Stimulated activated naive B cell treated with anti-CD40 and anti-IgM and Interleukin-4, amounts not matched to agents 10 μg/mL and 1 μg/mL and 100 μg/mL, for 72 hours (primary cell): ENCODE measurements around the gene MCRIP2.

ENCODE experiments used
- ATAC-seq, 2 donors: fragments of 150-1000 bp; cut with Tn5 transposase; replicated peaks; 2 replicates each; pipeline ENCODE4 v1.10.0; 2021; ENCODE audit warnings: moderate library complexity in 1 of 2
- DNase-seq: peaks from one replicate; pipeline ENCODE4 v3.0.0; 2021
- H3K27ac Mint-ChIP-seq: one replicate; pipeline ENCODE4 v1.8.0; 2022; ENCODE audit warnings: mild to moderate bottlenecking, mixed read lengths
- H3K27me3 Mint-ChIP-seq, 2 donors: one replicate each; pipeline ENCODE4 v1.8.0; 2022; ENCODE audit warnings: mixed read lengths in 2 of 2
- H3K36me3 Mint-ChIP-seq, 2 donors: one replicate each; pipeline ENCODE4 v1.8.0; 2022; ENCODE audit warnings: mixed read lengths in 2 of 2, mild to moderate bottlenecking in 1 of 2
- H3K4me1 Mint-ChIP-seq, 2 donors: one replicate each; pipeline ENCODE4 v1.8.0; 2022; ENCODE audit warnings: mixed read lengths in 2 of 2, mild to moderate bottlenecking in 1 of 2
- H3K4me3 Mint-ChIP-seq, 2 donors: one replicate each; pipeline ENCODE4 v1.8.0; 2022; ENCODE audit warnings: mild to moderate bottlenecking in 2 of 2, mixed read lengths in 2 of 2, moderate library complexity in 1 of 2
- H3K9me3 Mint-ChIP-seq, 2 donors: one replicate each; pipeline ENCODE4 v1.8.0; 2022; ENCODE audit warnings: mixed read lengths in 2 of 2, mild to moderate bottlenecking in 1 of 2

Gene MCRIP2

DNA sequence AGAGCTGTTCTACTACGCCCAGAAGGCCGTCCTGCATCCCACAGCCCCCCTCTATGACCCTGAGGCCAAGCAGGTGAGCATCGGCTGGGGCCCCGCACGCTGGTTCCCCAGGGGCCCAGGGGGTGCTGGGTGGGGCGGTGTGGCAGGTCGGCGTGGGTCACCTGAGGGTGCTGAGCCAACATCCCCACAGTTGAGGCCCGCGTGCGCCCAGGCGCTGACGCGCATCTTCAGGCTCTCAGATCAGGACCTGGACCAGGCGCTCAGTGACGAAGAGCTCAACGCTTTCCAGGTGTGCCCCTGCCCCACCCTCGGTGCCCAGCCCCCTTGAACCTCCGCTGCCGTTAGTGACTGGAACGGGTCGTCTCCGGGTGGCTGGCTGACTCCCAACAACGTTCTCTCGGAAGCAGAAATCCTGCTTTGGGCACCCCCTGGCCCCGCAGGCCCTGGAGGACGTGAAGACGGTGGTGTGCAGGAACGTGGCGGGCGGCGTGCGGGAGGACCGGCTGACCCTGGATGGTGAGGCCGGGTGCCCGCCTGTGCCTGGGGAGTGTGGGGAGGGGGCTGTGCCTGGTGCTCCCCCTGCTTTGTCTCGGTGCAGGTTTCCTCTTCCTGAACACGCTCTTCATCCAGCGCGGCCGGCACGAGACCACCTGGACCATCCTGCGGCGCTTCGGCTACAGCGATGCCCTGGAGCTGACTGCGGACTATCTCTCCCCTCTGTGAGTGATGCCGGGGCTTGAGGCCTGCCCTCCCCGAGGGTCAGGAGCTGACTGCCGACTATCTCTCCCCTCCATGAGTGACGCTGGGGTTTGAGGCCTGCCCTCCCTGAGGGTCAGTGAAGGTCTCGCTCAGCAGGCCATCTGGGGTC is 29.1 kb downstream of the MCRIP2 start:
- H3K27ac Mint-ChIP-seq: no peak overlapping the region
- peaks cover 21 to 41% of the 10 kb centered on the region in 2 donors for H3K36me3 Mint-ChIP-seq
- H3K4me1 Mint-ChIP-seq: peaks cover 14 to 31% of the 10 kb centered on the region in 2 donors
- DNase-seq (no peak), ATAC-seq (no peak)
- H3K4me3 Mint-ChIP-seq: no peak overlapping the region
- H3K9me3 Mint-ChIP-seq: no peaks in the 10 kb centered on the region
- peaks cover 7 to 9% of the 10 kb centered on the region in 2 donors for H3K27me3 Mint-ChIP-seq

GRCh38 chr16:671353-672131 is 29.9 kb downstream of the MCRIP2 start:
- Mint-ChIP-seq H3K9me3 (no peaks in the 10 kb centered on the region), H3K36me3 (peaks cover 21 to 41% of the 10 kb centered on the region in 2 donors), H3K4me3 (no peak overlapping the region), H3K27me3 (peaks cover 8 to 9% of the 10 kb centered on the region in 2 donors), H3K4me1 (peaks cover 15 to 31% of the 10 kb centered on the region in 2 donors), H3K27ac (no peak overlapping the region)
- ATAC-seq (no peak), DNase-seq (no peak)

- Mint-ChIP-seq H3K36me3 (peaks cover 21 to 41% of the 10 kb centered on the region in 2 donors), H3K27me3 (peaks cover 13 to 17% of the 10 kb centered on the region in 2 donors), H3K4me3 (no peak overlapping the region), H3K4me1 (peaks cover 17 to 31% of the 10 kb centered on the region in 2 donors), H3K27ac (no peak overlapping the region), H3K9me3 (no peaks in the 10 kb centered on the region)
- no peak for DNase-seq
- no peak for ATAC-seq
These were observed 30.7 kb downstream of the MCRIP2 start for GRCh38 chr16:672371-672770.

DNA sequence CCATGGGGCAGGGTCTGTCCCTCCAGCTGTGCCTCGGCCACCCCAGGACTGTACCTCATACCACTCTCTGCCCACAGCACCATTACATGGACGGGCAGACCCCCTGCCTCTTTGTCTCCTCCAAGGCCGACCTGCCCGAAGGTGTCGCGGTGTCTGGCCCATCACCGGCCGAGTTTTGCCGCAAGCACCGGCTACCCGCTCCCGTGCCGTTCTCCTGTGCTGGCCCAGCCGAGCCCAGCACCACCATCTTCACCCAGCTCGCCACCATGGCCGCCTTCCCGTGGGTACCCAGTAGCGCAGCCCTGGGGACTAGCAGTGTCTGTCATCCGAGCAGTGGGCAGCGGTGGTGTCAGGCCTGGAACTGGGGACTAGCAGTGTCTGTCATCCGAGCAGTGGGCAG is 31.2 kb downstream of the MCRIP2 start:
- Mint-ChIP-seq H3K4me1 (peaks cover 15 to 26% of the 10 kb centered on the region in 2 donors), H3K27me3 (peaks cover 13 to 22% of the 10 kb centered on the region in 2 donors), H3K4me3 (no peak overlapping the region), H3K36me3 (peaks cover 21 to 41% of the 10 kb centered on the region in 2 donors), H3K27ac (no peak overlapping the region), H3K9me3 (no peaks in the 10 kb centered on the region)
- no peak for DNase-seq
- no peak for ATAC-seq

DNA sequence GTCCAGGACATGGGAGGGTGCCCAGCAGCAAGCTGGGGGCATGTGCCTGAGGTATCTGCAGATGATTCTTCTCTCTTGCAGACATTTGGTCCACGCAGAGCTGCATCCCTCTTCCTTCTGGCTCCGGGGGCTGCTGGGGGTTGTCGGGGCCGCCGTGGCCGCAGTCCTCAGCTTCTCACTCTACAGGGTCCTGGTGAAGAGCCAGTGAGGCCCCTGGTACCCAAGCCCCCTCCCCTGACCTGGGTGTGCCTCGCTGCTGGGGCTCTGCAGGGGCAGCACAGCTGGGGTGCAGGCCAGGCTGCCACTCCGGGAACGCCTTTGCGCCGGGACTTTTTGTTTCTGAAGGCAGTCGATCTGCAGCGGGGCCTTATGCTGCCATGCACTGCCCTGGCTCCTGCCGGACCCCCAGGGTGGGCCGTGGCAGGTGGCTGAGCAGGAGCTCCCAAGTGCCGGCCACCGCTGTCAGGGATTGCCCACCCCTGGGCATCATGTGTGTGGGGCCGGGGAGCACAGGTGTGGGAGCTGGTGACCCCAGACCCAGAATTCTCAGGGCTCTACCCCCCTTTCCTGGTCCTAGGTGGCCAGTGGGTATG is 31.9 kb downstream of the MCRIP2 start:
- DNase-seq (no peak), ATAC-seq (no peak)
- H3K4me1 Mint-ChIP-seq: peaks cover 16 to 25% of the 10 kb centered on the region in 2 donors
- peaks cover 13 to 25% of the 10 kb centered on the region in 2 donors for H3K27me3 Mint-ChIP-seq
- no peak overlapping the region for H3K4me3 Mint-ChIP-seq
- no peak overlapping the region for H3K27ac Mint-ChIP-seq
- no peaks in the 10 kb centered on the region for H3K9me3 Mint-ChIP-seq
- H3K36me3 Mint-ChIP-seq: peaks cover 21 to 41% of the 10 kb centered on the region in 2 donors

GRCh38 chr16:674214-674881 is 32.7 kb downstream of the MCRIP2 start:
- DNase-seq (no peak), ATAC-seq (no peak)
- Mint-ChIP-seq H3K9me3 (no peaks in the 10 kb centered on the region), H3K27me3 (peaks cover 13 to 25% of the 10 kb centered on the region in 2 donors), H3K4me1 (peaks cover 15 to 25% of the 10 kb centered on the region in 2 donors), H3K27ac (no peak overlapping the region), H3K4me3 (no peak overlapping the region), H3K36me3 (peaks cover 15 to 41% of the 10 kb centered on the region in 2 donors)

DNA sequence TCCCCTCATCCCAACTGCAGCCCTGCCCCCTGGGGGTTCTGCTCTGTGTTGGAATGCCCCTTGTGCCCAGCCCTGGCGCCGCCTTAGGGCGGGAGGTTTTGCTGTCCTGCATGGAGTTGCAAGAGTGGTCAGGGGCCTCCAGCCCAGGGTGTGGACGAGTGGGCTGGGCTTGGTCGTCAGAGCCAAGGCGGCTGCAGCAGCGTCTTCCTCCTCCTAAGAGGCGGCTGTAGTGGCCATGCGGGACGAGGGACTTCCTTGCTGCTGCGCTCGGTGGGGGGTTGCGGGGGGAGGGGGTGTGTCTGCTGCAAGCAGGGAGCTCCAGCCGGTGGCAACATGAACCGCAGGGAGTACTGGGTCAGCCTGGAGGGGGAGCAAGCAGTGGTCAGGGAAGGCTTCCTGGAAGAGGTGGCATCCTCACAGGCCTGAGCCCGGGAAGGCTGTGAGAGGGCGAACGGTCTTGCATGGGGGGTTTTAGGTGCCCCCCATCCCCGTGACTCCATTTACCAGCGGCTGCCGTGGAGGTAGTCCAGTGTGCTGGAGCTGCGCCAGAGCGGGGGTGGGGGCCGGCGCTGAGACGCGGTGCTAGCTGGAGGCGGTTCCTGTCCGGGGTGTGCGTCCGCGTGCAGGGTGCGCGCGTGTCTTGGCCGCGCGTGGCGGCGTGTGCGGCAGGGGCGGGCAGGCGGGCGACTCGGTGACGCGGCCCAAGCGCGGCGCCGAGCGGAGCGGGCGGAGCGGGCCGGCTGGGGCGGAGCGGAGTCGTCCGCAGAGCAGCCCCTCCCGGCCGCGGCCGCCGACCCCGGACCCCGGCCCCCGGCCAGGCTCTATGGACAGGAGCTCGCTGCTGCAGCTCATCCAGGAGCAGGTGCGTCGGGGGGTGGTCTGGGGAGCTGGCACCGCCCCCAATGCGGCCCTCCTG is 33.6 kb downstream of the MCRIP2 start, which contains the start of gene RHBDL1:
RHBDL1 (plus strand) TSS at position 704 of the 916 bp plus-strand sequence; CDS start at position 824, 120 bp downstream.
- no peak for DNase-seq
- peaks cover 17 to 21% of the 10 kb centered on the region in 2 donors for H3K4me1 Mint-ChIP-seq
- no peak for ATAC-seq
- H3K36me3 Mint-ChIP-seq: peaks cover 13 to 35% of the 10 kb centered on the region in 2 donors
- H3K27ac Mint-ChIP-seq: peak within 1 kb of the TSS; percentile 56
- peak within 1 kb of the TSS; percentile 55 to 59 for H3K4me3 Mint-ChIP-seq
- peaks cover 13 to 25% of the 10 kb centered on the region in 2 donors for H3K27me3 Mint-ChIP-seq
- H3K9me3 Mint-ChIP-seq: no peaks in the 10 kb centered on the region

DNA sequence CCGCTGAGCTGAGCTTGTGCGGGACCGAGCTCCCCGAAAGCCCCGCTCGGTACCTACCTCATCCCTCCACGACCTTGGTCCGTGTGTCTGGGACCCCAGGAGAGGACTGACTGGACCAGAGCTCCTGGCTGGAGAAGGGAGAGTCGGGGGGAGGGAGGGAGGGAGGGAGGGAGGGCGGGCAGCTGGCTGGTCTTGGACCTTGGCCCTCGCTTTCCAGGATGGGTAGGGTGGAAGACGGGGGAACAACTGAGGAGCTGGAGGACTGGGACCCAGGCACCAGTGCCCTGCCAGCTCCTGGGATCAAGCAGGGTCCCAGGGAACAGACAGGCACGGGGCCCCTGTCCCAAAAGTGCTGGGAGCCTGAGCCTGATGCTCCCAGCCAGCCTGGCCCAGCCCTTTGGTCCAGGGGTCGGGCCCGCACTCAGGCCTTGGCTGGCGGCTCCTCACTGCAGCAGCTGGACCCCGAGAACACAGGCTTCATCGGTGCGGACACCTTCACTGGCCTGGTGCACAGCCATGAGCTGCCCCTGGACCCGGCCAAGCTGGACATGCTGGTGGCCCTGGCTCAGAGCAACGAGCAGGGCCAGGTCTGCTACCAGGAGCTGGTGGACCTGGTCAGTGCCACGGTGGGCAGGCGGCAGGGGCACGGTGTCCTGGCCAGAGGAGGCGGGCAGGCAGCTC is 34.4 kb downstream of the MCRIP2 start:
- Mint-ChIP-seq H3K36me3 (peaks cover 15 to 30% of the 10 kb centered on the region in 2 donors), H3K9me3 (no peaks in the 10 kb centered on the region), H3K4me3 (no peak overlapping the region), H3K27ac (no peak overlapping the region), H3K4me1 (peaks cover 18 to 23% of the 10 kb centered on the region in 2 donors), H3K27me3 (peaks cover 13 to 25% of the 10 kb centered on the region in 2 donors)
- ATAC-seq (no peak), DNase-seq (no peak)

GRCh38 chr16:676565-676902 is 34.9 kb downstream of the MCRIP2 start:
- Mint-ChIP-seq H3K9me3 (no peaks in the 10 kb centered on the region), H3K27me3 (peaks cover 13 to 25% of the 10 kb centered on the region in 2 donors), H3K36me3 (peaks cover 20 to 29% of the 10 kb centered on the region in 2 donors), H3K27ac (no peak overlapping the region), H3K4me3 (no peak overlapping the region), H3K4me1 (peaks cover 22 to 28% of the 10 kb centered on the region in 2 donors)
- ATAC-seq (no peak), DNase-seq (no peak)

DNA sequence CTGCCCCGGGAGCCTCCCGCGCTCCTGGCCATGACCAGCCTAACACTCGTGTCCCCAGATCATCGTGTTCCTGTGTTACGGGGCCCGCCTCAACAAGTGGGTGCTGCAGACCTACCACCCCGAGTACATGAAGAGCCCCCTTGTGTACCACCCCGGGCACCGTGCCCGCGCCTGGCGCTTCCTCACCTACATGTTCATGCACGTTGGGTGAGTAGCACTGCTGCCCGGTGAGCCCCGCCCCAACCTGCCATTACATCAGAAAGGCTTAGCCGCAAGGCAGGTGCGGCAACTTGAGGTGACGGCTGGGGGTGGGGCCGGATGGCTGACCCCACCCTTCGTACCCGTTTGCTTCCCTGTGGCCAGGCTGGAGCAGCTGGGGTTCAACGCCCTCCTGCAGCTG is 35.3 kb downstream of the MCRIP2 start:
- no peak for DNase-seq
- H3K36me3 Mint-ChIP-seq: peaks cover 21 to 30% of the 10 kb centered on the region in 2 donors

DNA sequence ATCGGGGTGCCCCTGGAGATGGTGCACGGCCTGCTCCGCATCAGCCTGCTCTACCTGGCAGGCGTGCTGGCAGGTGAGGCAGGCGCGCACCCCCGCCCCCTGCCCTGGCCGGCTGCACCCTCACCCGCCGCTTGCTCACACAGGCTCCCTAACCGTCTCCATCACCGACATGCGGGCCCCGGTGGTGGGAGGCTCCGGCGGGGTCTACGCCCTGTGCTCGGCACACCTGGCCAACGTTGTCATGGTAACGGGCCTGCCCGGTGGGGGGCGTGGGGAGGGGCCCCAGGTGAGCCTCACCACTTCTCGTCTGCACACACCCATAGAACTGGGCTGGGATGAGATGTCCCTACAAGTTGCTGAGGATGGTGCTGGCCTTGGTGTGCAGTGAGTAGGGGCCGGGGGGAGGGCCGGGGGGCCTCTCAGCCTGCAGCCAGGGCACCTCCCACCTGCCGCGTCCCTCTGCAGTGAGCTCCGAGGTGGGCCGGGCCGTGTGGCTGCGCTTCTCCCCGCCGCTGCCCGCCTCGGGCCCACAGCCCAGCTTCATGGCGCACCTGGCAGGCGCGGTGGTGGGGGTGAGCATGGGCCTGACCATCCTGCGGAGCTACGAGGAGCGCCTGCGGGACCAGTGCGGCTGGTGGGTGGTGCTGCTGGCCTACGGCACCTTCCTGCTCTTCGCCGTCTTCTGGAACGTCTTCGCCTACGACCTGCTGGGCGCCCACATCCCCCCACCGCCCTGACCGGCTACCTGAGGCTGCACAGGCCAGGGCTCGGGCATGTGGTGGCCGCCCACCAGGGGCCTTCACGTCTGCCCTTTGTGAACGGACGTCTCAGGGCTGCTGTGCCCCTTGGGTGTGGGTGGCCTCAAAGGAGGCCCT is 35.9 kb downstream of the MCRIP2 start:
- ATAC-seq (no peak), DNase-seq (no peak)
- Mint-ChIP-seq H3K4me1 (peaks cover 29 to 38% of the 10 kb centered on the region in 2 donors), H3K36me3 (peaks cover 24 to 34% of the 10 kb centered on the region in 2 donors), H3K27ac (no peak overlapping the region), H3K9me3 (no peaks in the 10 kb centered on the region), H3K27me3 (peaks cover 13 to 25% of the 10 kb centered on the region in 2 donors), H3K4me3 (no peak overlapping the region)

More for the DNA sequence above, 35.3 kb downstream of the MCRIP2 start:
- H3K4me3 Mint-ChIP-seq: no peak overlapping the region
- H3K27ac Mint-ChIP-seq: no peak overlapping the region
- H3K4me1 Mint-ChIP-seq: peaks cover 26 to 31% of the 10 kb centered on the region in 2 donors
- peaks cover 13 to 25% of the 10 kb centered on the region in 2 donors for H3K27me3 Mint-ChIP-seq
- H3K9me3 Mint-ChIP-seq: no peaks in the 10 kb centered on the region
- no peak for ATAC-seq
